ENCODE data around the gene EEPD1. TPM values are rescaled to one million over a fixed set of nuclear protein-coding genes. Genes with fewer than 3 reads are reported as not detected.

Gene EEPD1
- total and polyA plus RNA-seq, 2 donors (not counting 3 experiments of a cell fraction or from before 2014, with no cell fraction given), result 0.40 to 0.42 TPM

GRCh38 chr7:36262309-36263094 lies 109.4 kb downstream of the EEPD1 start:
- H3K9ac ChIP-seq (replicated peaks; ENCODE audit: extremely low read depth, insufficient read depth, low read length), result no peak overlapping the region
- peaks cover 2 to 5% of the 10 kb centered on the region in 2 experiments for H3K27me3 ChIP-seq (ENCODE audit: control insufficient read depth in 2 of 2, insufficient read depth in 2 of 2, low read length in 2 of 2)
- H3K4me3 ChIP-seq (replicated peaks in 1 of 3; ENCODE audit: insufficient read depth in 1 of 3, low read depth in 1 of 3, low read length in 3 of 3), result no peak overlapping the region
- TF ChIP-seq EZH2 (IDR thresholded peaks at IDR 0.05; ENCODE audit: borderline replicate concordance, low read depth, low read length, severe bottlenecking), result no peak
- intact Hi-C loops (cut with micrococcal nuclease) (no loop called here), dilution Hi-C loops (cut with MboI; ENCODE audit: extremely low pct_ligation_motif_present, low sequenced_read_pairs) (no loop called here)
- CTCF ChIA-PET, result interaction anchor here (1.9 kb wide), 1 partner anchor 12 kb away, joined by 4 read pairs; no protein-coding TSS in a partner anchor
- DNase-seq (ENCODE audit: low read depth, low spot score) (no peak), FAIRE-seq (no peak)
- no peaks in the 10 kb centered on the region for H3K36me3 ChIP-seq (ENCODE audit: control insufficient read depth in 2 of 2, extremely low read depth in 1 of 2, insufficient read depth in 2 of 2, low read length in 2 of 2)
- H3K4me1 ChIP-seq (ENCODE audit: control insufficient read depth, extremely low read depth, insufficient read depth, low read length), result no peaks in the 10 kb centered on the region
- H3K79me2 ChIP-seq (ENCODE audit: control insufficient read depth, insufficient read depth, low read length), result no peaks in the 10 kb centered on the region
- H3K27ac ChIP-seq (ENCODE audit: insufficient read depth, low read depth, low read length), result no peak overlapping the region
- no peak overlapping the region for H3K4me2 ChIP-seq (ENCODE audit: insufficient read depth, low read length)
- no peaks in the 10 kb centered on the region for H3K9me1 ChIP-seq (replicated peaks; ENCODE audit: control insufficient read depth, extremely low read depth, insufficient read depth, low read length)
- H3K9me3 ChIP-seq (replicated peaks; ENCODE audit: control insufficient read depth, insufficient read depth, low read length), result no peaks in the 10 kb centered on the region
- POLR2A ChIA-PET, result no interaction called here
- BruUV-seq (replicated peaks), result no TSS peak
- no peak overlapping the region for H2AFZ ChIP-seq (ENCODE audit: low read depth, low read length)
- H4K20me1 ChIP-seq (replicated peaks; ENCODE audit: control insufficient read depth, extremely low read depth, insufficient read depth, low read length), result no peaks in the 10 kb centered on the region

GRCh38 chr7:36263095-36263484 lies 110.0 kb downstream of the EEPD1 start:
- no peaks in the 10 kb centered on the region for H4K20me1 ChIP-seq (replicated peaks; ENCODE audit: control insufficient read depth, extremely low read depth, insufficient read depth, low read length)
- intact Hi-C loops (cut with micrococcal nuclease) (no loop called here), dilution Hi-C loops (cut with MboI; ENCODE audit: extremely low pct_ligation_motif_present, low sequenced_read_pairs) (no loop called here)
- H3K9me3 ChIP-seq (replicated peaks; ENCODE audit: control insufficient read depth, insufficient read depth, low read length), result no peaks in the 10 kb centered on the region
- H3K27me3 ChIP-seq (ENCODE audit: control insufficient read depth in 2 of 2, insufficient read depth in 2 of 2, low read length in 2 of 2), result peaks cover 2 to 6% of the 10 kb centered on the region in 2 experiments
- no peak overlapping the region for H2AFZ ChIP-seq (ENCODE audit: low read depth, low read length)
- no peak overlapping the region for H3K4me2 ChIP-seq (ENCODE audit: insufficient read depth, low read length)
- TF ChIP-seq JUN (IDR thresholded peaks at IDR 0.05; ENCODE audit: borderline replicate concordance, insufficient read depth, insufficient read length, low read depth) (no peak), EZH2 (IDR thresholded peaks at IDR 0.05; ENCODE audit: borderline replicate concordance, low read depth, low read length, severe bottlenecking) (no peak), FOS (IDR thresholded peaks at IDR 0.05; ENCODE audit: borderline replicate concordance, insufficient read depth, low read length) (no peak), CTCF (IDR thresholded peaks at IDR 0.05; ENCODE audit: extremely low read depth in 1 of 2, insufficient read depth in 1 of 2, low read depth in 1 of 2, low read length in 2 of 2) (no peak), MYC (IDR thresholded peaks at IDR 0.05; ENCODE audit: low read depth, low read length) (no peak), GATA2 (IDR thresholded peaks at IDR 0.05; ENCODE audit: insufficient read depth, insufficient read length, low read depth, low read length) (no peak), POLR2A (IDR thresholded peaks at IDR 0.05; ENCODE audit: low read depth, low read length) (no peak), POLR2AphosphoS5 (IDR thresholded peaks at IDR 0.05; ENCODE audit: insufficient read depth, low read depth, low read length) (no peak)
- TF ChIP-seq, protein P1, sequence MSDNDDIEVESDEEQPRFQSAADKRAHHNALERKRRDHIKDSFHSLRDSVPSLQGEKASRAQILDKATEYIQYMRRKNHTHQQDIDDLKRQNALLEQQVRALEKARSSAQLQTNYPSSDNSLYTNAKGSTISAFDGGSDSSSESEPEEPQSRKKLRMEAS (IDR thresholded peaks at IDR 0.05; ENCODE audit: insufficient read depth, insufficient read length), result no peak
- H3K4me1 ChIP-seq (ENCODE audit: control insufficient read depth, extremely low read depth, insufficient read depth, low read length), result no peaks in the 10 kb centered on the region
- CTCF ChIA-PET, result interaction anchor here (1.9 kb wide), 1 partner anchor 13 kb away, joined by 4 read pairs; no protein-coding TSS in a partner anchor
- no peak overlapping the region for H3K4me3 ChIP-seq (replicated peaks in 1 of 3; ENCODE audit: insufficient read depth in 1 of 3, low read depth in 1 of 3, low read length in 3 of 3)
- H3K79me2 ChIP-seq (ENCODE audit: control insufficient read depth, insufficient read depth, low read length), result no peaks in the 10 kb centered on the region
- POLR2A ChIA-PET, result no interaction called here
- no peak overlapping the region for H3K27ac ChIP-seq (ENCODE audit: insufficient read depth, low read depth, low read length)
- no peaks in the 10 kb centered on the region for H3K36me3 ChIP-seq (ENCODE audit: control insufficient read depth in 2 of 2, extremely low read depth in 1 of 2, insufficient read depth in 2 of 2, low read length in 2 of 2)
- FAIRE-seq (no peak), DNase-seq (ENCODE audit: low read depth, low spot score) (no peak)
- no peak overlapping the region for H3K9ac ChIP-seq (replicated peaks; ENCODE audit: extremely low read depth, insufficient read depth, low read length)
- BruUV-seq (replicated peaks), result no TSS peak
- H3K9me1 ChIP-seq (replicated peaks; ENCODE audit: control insufficient read depth, extremely low read depth, insufficient read depth, low read length), result no peaks in the 10 kb centered on the region
